Measurements from ENCODE around the gene SGO2.

GRCh38 chr2:200624026-200624425 is 98.0 kb downstream of the SGO2 start:
- TF ChIP-seq ZNF274 (IDR thresholded peaks at IDR 0.05; ENCODE audit: low read length) (no peak), ZNF274 (tag by site-specific recombination; IDR thresholded peaks at IDR 0.05; ENCODE audit: borderline replicate concordance) (no peak), BCL11A (tag by site-specific recombination; IDR thresholded peaks at IDR 0.05; ENCODE audit: low read depth) (no peak), ZNF214 (tag by site-specific recombination; IDR thresholded peaks at IDR 0.05; ENCODE audit: borderline replicate concordance) (no peak), PRDM1 (tag by site-specific recombination; IDR thresholded peaks at IDR 0.05) (no peak), CTCF (tag by site-specific recombination; IDR thresholded peaks at IDR 0.05) (no peak), TCF7L2 (IDR thresholded peaks at IDR 0.05; ENCODE audit: borderline replicate concordance, low read depth, low read length) (no peak), ZNF350 (tag by site-specific recombination; IDR thresholded peaks at IDR 0.05) (no peak)
